ENCODE data around the gene PAQR4. TPM values are rescaled to one million over a fixed set of nuclear protein-coding genes. Genes with fewer than 3 reads are reported as not detected.

The PAQR4 gene
- total and polyA plus RNA-seq, 2 of the 13 experiments (the other 11 are each of a cell fraction or from before 2014, with no cell fraction given), result 15.9 to 24.8 TPM

GRCh38 chr16:2973093-2973492 lies 3.9 kb downstream of the PAQR4 start (continued):
- TF ChIP-seq ZNF263 (CRISPR knock-in tag; IDR thresholded peaks at IDR 0.05), result peak; percentile 50; the same call in 1 of the 2 replicates
- no peak for TF ChIP-seq ZNF574 (CRISPR knock-in tag; IDR thresholded peaks at IDR 0.05)
- no peak for TF ChIP-seq THAP7 (CRISPR knock-in tag; IDR thresholded peaks at IDR 0.05)
- 0 out of 4 replicates have a peak, but pooled peaks of 1 of the 2 experiments have one; percentile 19 for TF ChIP-seq POLR2A (IDR thresholded peaks at IDR 0.05; ENCODE audit: insufficient read depth in 1 of 2, low read depth in 2 of 2, low read length in 2 of 2)
- no peak for TF ChIP-seq RORA (CRISPR knock-in tag; IDR thresholded peaks at IDR 0.05)
- peak; percentile 52; the same call in 1 of the 2 replicates for TF ChIP-seq POLR2G (IDR thresholded peaks at IDR 0.05; ENCODE audit: low read depth, low read length)
- TF ChIP-seq TBX3 (IDR thresholded peaks at IDR 0.05; ENCODE audit: borderline replicate concordance), result no peak

- 98% methylated on average over 7 of the region's 17 CpGs for WGBS (ENCODE audit: low lambda C conversion rate)
- DNase-seq (ENCODE audit: low spot score) (no peak), ATAC-seq (no peak), FAIRE-seq (no peak)
- H3K4me2 ChIP-seq (ENCODE audit: low read depth, low read length), result no peak overlapping the region
- no peak overlapping the region for H3K9ac ChIP-seq (ENCODE audit: insufficient read depth, low read depth, low read length)
- ChIA-PET POLR2A (interaction anchor here (0.8 to 1.2 kb wide), 2 partner anchors 47 to 49 kb away, joined by 3 to 4 read pairs; no protein-coding TSS in a partner anchor), CTCF (ENCODE audit: low intra/inter-chr PET ratio, low total read pairs) (no interaction called here)
- intact Hi-C loops (cut with micrococcal nuclease; ENCODE audit: unreplicated experiment) (no loop called here), in situ Hi-C loops (cut with HindIII; ENCODE audit: extremely low pct_ligation_motif_present, low pct_unique_long_range_greater_than_20kb) (no loop called here)
- no peak overlapping the region for H3K4me3 ChIP-seq (replicated peaks in 1 of 3; ENCODE audit: insufficient read depth in 1 of 3, low read depth in 2 of 3, low read length in 3 of 3)
- H3K4me1 ChIP-seq (ENCODE audit: insufficient read depth, low read length), result peaks cover 10% of the 10 kb centered on the region
- BruUV-seq (replicated peaks), result no TSS peak
- no peaks in the 10 kb centered on the region; a peak in 1 of 5 replicates for H3K27me3 ChIP-seq (ENCODE audit: control insufficient read depth in 1 of 2, insufficient read depth in 2 of 2, low read length in 2 of 2)
- peaks cover 2 to 18% of the 10 kb centered on the region in 2 experiments; a peak in 3 of 5 replicates for H3K36me3 ChIP-seq (replicated peaks in 1 of 2; ENCODE audit: control insufficient read depth in 1 of 2, insufficient read depth in 2 of 2, low read length in 2 of 2)
- H2AFZ ChIP-seq (ENCODE audit: low read length), result no peak overlapping the region
- no peaks in the 10 kb centered on the region for H3K9me3 ChIP-seq (ENCODE audit: low read length)
- TF ChIP-seq ZSCAN30 (CRISPR knock-in tag; IDR thresholded peaks at IDR 0.05) (no peak), AGO2 (optimal IDR thresholded peaks at IDR 0.05; ENCODE audit: low read depth, low read length) (peak; percentile 96), AGO1 (IDR thresholded peaks at IDR 0.05; ENCODE audit: low read depth, low read length, poor library complexity, severe bottlenecking) (peak; percentile 17), POLR2A (IDR thresholded peaks at IDR 0.05; ENCODE audit: insufficient read depth in 1 of 2, low read depth in 2 of 2, low read length in 2 of 2) (peak in 1 of 2 experiments; percentile 42; a peak in 2 of 4 replicates), RBFOX2 (IDR thresholded peaks at IDR 0.05; ENCODE audit: low read depth, low read length) (peak; percentile 65), SPEN (CRISPR knock-in tag; IDR thresholded peaks at IDR 0.05; ENCODE audit: low read depth) (no peak), ELF4 (CRISPR knock-in tag; IDR thresholded peaks at IDR 0.05; ENCODE audit: borderline replicate concordance) (no peak)
- peaks cover 8% of the 10 kb centered on the region for H3K79me2 ChIP-seq (ENCODE audit: insufficient read depth, low read length)
- no peaks in the 10 kb centered on the region for H4K20me1 ChIP-seq (ENCODE audit: insufficient read depth, low read length)
- no peak overlapping the region for H3K27ac ChIP-seq (ENCODE audit: extremely low read length, insufficient read depth, low read length)
Measured at GRCh38 chr16:2973605-2974318, 4.6 kb downstream of the PAQR4 start.
